MM.1S (cell line): ENCODE results near the gene PPP1R13B.
"Not testable (repeated sequence)": the region's sequence is repeated elsewhere in the genome, so short reads cannot be mapped to it uniquely, and the experiment has no call there.

Experiments used
- DNase-seq: peaks from one replicate; pipeline ENCODE4 v3.0.0-alpha.2; 2015
- H2AFZ ChIP-seq: fragments of 300-600 bp; sonication (generic); 2 replicates; pipeline ENCODE4 v1.6.0; 2016; ENCODE audit warnings: antibody characterized with exemption, low read length
- H3F3A ChIP-seq: fragments of 300-600 bp; sonication (generic); 2 replicates; pipeline ENCODE4 v1.6.1; 2016; ENCODE audit warnings: mild to moderate bottlenecking, antibody characterized with exemption, low read length, moderate library complexity, mixed read lengths; ENCODE audit not compliant: insufficient read depth
- H3K27ac ChIP-seq: fragments of 300-600 bp; sonication (generic); 2 replicates; pipeline ENCODE4 v1.5.1; 2016; ENCODE audit warnings: mild to moderate bottlenecking, low read length
- H3K27me3 ChIP-seq: fragments of 300-600 bp; sonication (generic); replicated peaks from 2 replicates; pipeline ENCODE4 v1.6.0; 2016; ENCODE audit warnings: low read length; ENCODE audit not compliant: insufficient read depth
- H3K36me3 ChIP-seq: fragments of 300-600 bp; sonication (generic); replicated peaks from 2 replicates; pipeline ENCODE4 v1.6.1; 2016; ENCODE audit warnings: mild to moderate bottlenecking, low read length, mixed read lengths; ENCODE audit not compliant: insufficient read depth
- H3K4me1 ChIP-seq: fragments of 300-600 bp; sonication (generic); 2 replicates; pipeline ENCODE4 v1.6.1; 2016; ENCODE audit warnings: low read length, mixed read lengths
- H3K4me2 ChIP-seq: fragments of 300-600 bp; sonication (generic); 2 replicates; pipeline ENCODE4 v1.6.0; 2016; ENCODE audit warnings: low read depth, low read length
- H3K4me3 ChIP-seq: fragments of 300-600 bp; sonication (generic); 2 replicates; pipeline ENCODE4 v1.5.1; 2016; ENCODE audit warnings: low read length, mixed read lengths
- H3K79me2 ChIP-seq: fragments of 300-600 bp; sonication (generic); 2 replicates; pipeline ENCODE4 v1.6.1; 2016; ENCODE audit warnings: mixed run types, low read length, mixed read lengths
- H3K9ac ChIP-seq: fragments of 300-600 bp; sonication (generic); 2 replicates; pipeline ENCODE4 v1.6.1; 2016; ENCODE audit warnings: low read length, mixed read lengths
- H3K9me2 ChIP-seq: fragments of 300-600 bp; sonication (generic); replicated peaks from 2 replicates; pipeline ENCODE4 v1.6.1; 2016; ENCODE audit warnings: mild to moderate bottlenecking, low read length, mixed read lengths; ENCODE audit not compliant: insufficient read depth
- H3K9me3 ChIP-seq: fragments of 300-600 bp; sonication (generic); replicated peaks from 2 replicates; pipeline ENCODE4 v1.6.1; 2016; ENCODE audit warnings: mild to moderate bottlenecking, low read length, mixed read lengths; ENCODE audit not compliant: insufficient read depth
- H4K20me1 ChIP-seq: fragments of 300-600 bp; sonication (generic); 2 replicates; pipeline ENCODE4 v1.6.1; 2016; ENCODE audit warnings: mild to moderate bottlenecking, low read length, moderate library complexity, mixed read lengths; ENCODE audit not compliant: insufficient read depth
- CTCF ChIP-seq: fragments of 300-600 bp; sonication (generic); IDR thresholded peaks from 2 replicates; pipeline ENCODE4 v1.5.1; 2016; ENCODE audit warnings: antibody characterized with exemption, low read length, mixed read lengths
- EZH2 ChIP-seq: fragments of 300-600 bp; sonication (generic); optimal IDR thresholded peaks from 2 replicates; pipeline ENCODE3; 2017; ENCODE audit warnings: low read depth, mild to moderate bottlenecking, antibody characterized with exemption, low read length, mixed read lengths
- EZH2phosphoT487 ChIP-seq: fragments of 300-600 bp; sonication (generic); IDR thresholded peaks from 2 replicates; pipeline ENCODE4 v1.6.1; 2018; ENCODE audit warnings: antibody characterized with exemption, low read length

PPP1R13B gene

GRCh38 chr14:103782376-103782775, 65.0 kb downstream of the PPP1R13B start:
- no peaks in the 10 kb centered on the region for H4K20me1 ChIP-seq
- no peak for TF ChIP-seq EZH2phosphoT487
- no peak overlapping the region for H3K4me3 ChIP-seq
- no peak overlapping the region for H3K27ac ChIP-seq
- no peaks in the 10 kb centered on the region for H3K9me2 ChIP-seq
- H3K27me3 ChIP-seq: no peaks in the 10 kb centered on the region
- no peaks in the 10 kb centered on the region for H3K79me2 ChIP-seq
- no peak overlapping the region for H3K9ac ChIP-seq
- H2AFZ ChIP-seq: no peak overlapping the region
- no peak overlapping the region for H3K4me2 ChIP-seq
- no peaks in the 10 kb centered on the region for H3K9me3 ChIP-seq
- no peaks in the 10 kb centered on the region for H3K36me3 ChIP-seq
- no peaks in the 10 kb centered on the region for H3F3A ChIP-seq
- no peak for DNase-seq
- no peaks in the 10 kb centered on the region for H3K4me1 ChIP-seq

GRCh38 chr14:103776319-103776718, 71.1 kb downstream of the PPP1R13B start:
- H3K9me3 ChIP-seq, H4K20me1 ChIP-seq, H3K4me3 ChIP-seq, H3K9ac ChIP-seq, H3K27me3 ChIP-seq, H2AFZ ChIP-seq, H3K4me1 ChIP-seq, H3K79me2 ChIP-seq, DNase-seq, H3K9me2 ChIP-seq, H3F3A ChIP-seq, H3K27ac ChIP-seq, H3K4me2 ChIP-seq, H3K36me3 ChIP-seq: not testable (repeated sequence)

DNA sequence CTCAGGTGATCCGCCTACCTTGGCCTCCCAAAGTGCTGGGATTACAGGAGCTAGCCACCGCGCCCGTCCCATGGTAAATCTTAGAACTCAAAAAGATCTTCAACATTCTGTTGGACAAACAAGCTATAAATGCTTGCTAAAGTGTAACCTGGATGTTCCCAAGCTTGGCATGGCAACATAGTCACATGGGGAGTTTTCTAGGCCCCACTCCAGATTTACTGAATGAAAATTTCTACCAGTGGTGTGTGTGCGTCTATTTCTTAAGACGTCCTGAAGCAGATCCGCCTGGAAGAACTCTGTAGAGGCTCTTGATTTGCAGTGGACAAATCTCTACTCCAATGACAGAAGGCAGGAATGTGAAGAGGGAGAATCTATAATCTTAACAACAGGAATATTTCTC, 71.9 kb downstream of the PPP1R13B start:
- no peaks in the 10 kb centered on the region for H3K4me1 ChIP-seq
- no peak for DNase-seq
- TF ChIP-seq EZH2phosphoT487 (no peak), CTCF (no peak), EZH2 (no peak)
- H3F3A ChIP-seq: no peaks in the 10 kb centered on the region
- no peaks in the 10 kb centered on the region for H3K9me2 ChIP-seq
- no peak overlapping the region for H3K4me3 ChIP-seq
- H3K9me3 ChIP-seq: no peaks in the 10 kb centered on the region
- no peak overlapping the region for H3K9ac ChIP-seq
- no peaks in the 10 kb centered on the region for H3K36me3 ChIP-seq
- H3K27me3 ChIP-seq: no peaks in the 10 kb centered on the region
- no peaks in the 10 kb centered on the region for H3K79me2 ChIP-seq
- H4K20me1 ChIP-seq: no peaks in the 10 kb centered on the region
- no peak overlapping the region for H2AFZ ChIP-seq
- no peak overlapping the region for H3K27ac ChIP-seq
- no peak overlapping the region for H3K4me2 ChIP-seq

DNA sequence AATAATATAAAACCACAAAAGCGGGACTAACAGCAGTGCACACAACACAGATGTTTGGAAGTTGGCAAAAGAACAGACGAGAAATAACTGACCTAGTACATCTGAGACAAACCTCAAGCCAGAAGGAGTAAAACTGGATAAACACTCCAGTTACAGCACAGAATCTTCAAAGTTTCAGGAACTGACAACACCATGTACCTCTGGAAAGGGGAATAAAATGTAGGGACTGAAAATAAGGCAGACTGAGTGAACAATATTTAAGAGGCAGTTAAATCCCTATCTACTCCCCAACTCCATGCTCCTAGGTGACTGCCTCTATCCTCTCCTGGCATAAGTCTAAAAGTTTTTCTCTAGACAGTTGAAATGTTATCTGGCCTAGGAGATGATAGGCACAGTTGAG, 73.9 kb downstream of the PPP1R13B start:
- Histone ChIP-seq H3K9me2 (no peaks in the 10 kb centered on the region), H2AFZ (no peak overlapping the region), H3K79me2 (no peaks in the 10 kb centered on the region), H4K20me1 (no peaks in the 10 kb centered on the region), H3K27ac (no peak overlapping the region), H3K4me1 (no peaks in the 10 kb centered on the region), H3K4me2 (no peak overlapping the region), H3K9ac (no peak overlapping the region), H3K9me3 (no peaks in the 10 kb centered on the region), H3K27me3 (no peaks in the 10 kb centered on the region), H3F3A (no peaks in the 10 kb centered on the region), H3K36me3 (no peaks in the 10 kb centered on the region), H3K4me3 (no peak overlapping the region)
- no peak for DNase-seq
- TF ChIP-seq CTCF (no peak), EZH2 (no peak), EZH2phosphoT487 (no peak)
